GM06990 (cell line): ENCODE data around the gene SMPDL3B.
"Not testable (repeated sequence)": the region's sequence is repeated elsewhere in the genome, so short reads cannot be mapped to it uniquely, and the experiment has no call there.

Experiments
- DNase-seq: peaks from one replicate; pipeline ENCODE4 v3.0.0-alpha.2; 2011; ENCODE audit not compliant: insufficient read length; ENCODE audit errors: extremely low read depth
- H3K27me3 ChIP-seq: replicated peaks from 2 replicates; pipeline ENCODE4 v1.6.0; 2011; ENCODE audit warnings: low read length; ENCODE audit not compliant: control insufficient read depth, insufficient read depth
- H3K36me3 ChIP-seq: 2 replicates; pipeline ENCODE4 v1.5.1; 2011; ENCODE audit warnings: low read length; ENCODE audit not compliant: control insufficient read depth, insufficient read depth
- H3K4me3 ChIP-seq: replicated peaks from 2 replicates; pipeline ENCODE4 v1.5.1; 2011; ENCODE audit warnings: low read depth, mild to moderate bottlenecking, control low read depth, low read length
- TF ChIP-seq, protein P1 (sequence below): IDR thresholded peaks from 2 replicates; pipeline ENCODE4 v1.5.1; 2011; ENCODE audit warnings: low read length, control low read depth, mild to moderate bottlenecking, inconsistent platforms; ENCODE audit not compliant: insufficient read depth, poor library complexity, severe bottlenecking

Gene SMPDL3B

DNA sequence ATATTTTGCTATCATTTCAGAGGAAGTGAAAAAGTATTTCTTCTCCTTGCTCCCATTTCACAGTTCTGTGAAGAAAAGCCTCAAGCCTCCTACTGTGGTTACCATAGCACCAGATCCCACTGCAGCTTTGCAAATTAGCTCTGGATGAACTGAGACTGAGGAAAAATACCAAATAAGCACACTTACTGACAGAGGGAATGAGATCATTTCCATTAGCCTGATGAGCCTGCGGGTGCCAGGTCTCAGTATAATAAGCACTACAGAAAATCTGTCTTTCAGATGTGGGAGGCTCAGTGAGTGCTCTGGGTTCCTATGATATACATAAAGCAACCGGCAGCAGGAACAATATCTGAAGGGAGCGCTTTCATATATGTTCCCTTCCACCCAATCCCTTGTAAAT lies 46.3 kb downstream of the SMPDL3B start:
- H3K4me3 ChIP-seq = no peak overlapping the region
- H3K36me3 ChIP-seq = no peaks in the 10 kb centered on the region; the same call in none of the 2 replicates
- no peaks in the 10 kb centered on the region for H3K27me3 ChIP-seq
- DNase-seq = no peak
- TF ChIP-seq, protein P1, sequence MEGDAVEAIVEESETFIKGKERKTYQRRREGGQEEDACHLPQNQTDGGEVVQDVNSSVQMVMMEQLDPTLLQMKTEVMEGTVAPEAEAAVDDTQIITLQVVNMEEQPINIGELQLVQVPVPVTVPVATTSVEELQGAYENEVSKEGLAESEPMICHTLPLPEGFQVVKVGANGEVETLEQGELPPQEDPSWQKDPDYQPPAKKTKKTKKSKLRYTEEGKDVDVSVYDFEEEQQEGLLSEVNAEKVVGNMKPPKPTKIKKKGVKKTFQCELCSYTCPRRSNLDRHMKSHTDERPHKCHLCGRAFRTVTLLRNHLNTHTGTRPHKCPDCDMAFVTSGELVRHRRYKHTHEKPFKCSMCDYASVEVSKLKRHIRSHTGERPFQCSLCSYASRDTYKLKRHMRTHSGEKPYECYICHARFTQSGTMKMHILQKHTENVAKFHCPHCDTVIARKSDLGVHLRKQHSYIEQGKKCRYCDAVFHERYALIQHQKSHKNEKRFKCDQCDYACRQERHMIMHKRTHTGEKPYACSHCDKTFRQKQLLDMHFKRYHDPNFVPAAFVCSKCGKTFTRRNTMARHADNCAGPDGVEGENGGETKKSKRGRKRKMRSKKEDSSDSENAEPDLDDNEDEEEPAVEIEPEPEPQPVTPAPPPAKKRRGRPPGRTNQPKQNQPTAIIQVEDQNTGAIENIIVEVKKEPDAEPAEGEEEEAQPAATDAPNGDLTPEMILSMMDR = no peak

DNA sequence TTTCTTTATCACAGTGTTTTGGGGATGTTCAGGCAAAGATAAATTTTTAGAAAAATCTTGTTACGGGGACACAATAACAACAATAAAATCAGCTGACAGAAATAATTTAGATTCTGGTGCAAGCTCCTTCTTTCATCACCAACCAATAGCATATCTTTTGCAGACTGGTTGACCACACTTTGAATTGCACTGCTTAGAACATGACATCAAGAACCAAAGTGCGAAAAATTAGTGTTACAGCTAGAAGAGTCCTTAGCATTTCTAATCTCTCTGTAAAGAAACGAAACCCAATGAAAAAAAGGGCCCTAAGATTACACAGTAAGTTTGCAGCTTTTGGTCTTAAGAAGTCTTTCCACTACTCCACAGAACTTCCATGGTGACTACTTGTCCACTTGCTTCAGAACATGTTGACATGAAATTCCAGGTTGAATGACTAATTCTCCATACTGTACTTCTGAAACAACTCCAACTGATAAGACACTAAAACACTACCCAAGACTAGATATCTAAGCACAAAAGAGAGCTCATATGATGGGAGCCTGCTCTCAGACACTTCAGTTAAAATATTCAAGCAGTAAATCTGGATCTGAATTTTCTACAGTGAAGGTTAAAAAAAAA lies 56.2 kb downstream of the SMPDL3B start:
- TF ChIP-seq, protein P1 = no peak
- Histone ChIP-seq H3K4me3 (no peak overlapping the region), H3K27me3 (no peaks in the 10 kb centered on the region), H3K36me3 (peaks cover 20% of the 10 kb centered on the region)
- DNase-seq = no peak

DNA sequence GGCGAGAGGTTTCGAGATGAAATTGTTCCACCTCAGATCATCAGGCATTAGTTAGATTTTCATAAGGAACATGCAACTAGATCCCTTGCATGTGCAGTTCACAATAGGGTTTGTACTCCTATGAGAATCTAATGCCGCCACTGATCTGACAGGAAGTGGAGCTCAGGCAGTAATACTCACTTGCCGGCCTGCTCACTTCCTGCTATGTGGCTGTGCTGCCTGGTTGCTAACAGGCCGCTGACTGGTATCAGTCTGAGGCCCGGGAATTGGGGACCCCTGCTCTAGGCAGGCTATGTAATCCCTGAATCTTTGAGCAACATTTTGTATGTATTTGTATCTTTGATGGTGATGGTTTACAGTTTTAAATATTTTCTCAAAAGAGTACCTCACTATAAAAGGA lies 57.5 kb downstream of the SMPDL3B start:
- no peak overlapping the region for H3K4me3 ChIP-seq
- DNase-seq = no peak
- H3K27me3 ChIP-seq = no peaks in the 10 kb centered on the region
- H3K36me3 ChIP-seq = peaks cover 22% of the 10 kb centered on the region
- TF ChIP-seq, protein P1 = no peak

- no peaks in the 10 kb centered on the region for H3K27me3 ChIP-seq
- DNase-seq = no peak
- H3K36me3 ChIP-seq = peaks cover 22% of the 10 kb centered on the region
- TF ChIP-seq, protein P1 = no peak
- no peak overlapping the region for H3K4me3 ChIP-seq
Observed at GRCh38 chr1:27993241-27993640, 58.4 kb downstream of the SMPDL3B start.

- DNase-seq = no peak
- Histone ChIP-seq H3K36me3 (peaks cover 22% of the 10 kb centered on the region), H3K27me3 (no peaks in the 10 kb centered on the region), H3K4me3 (no peak overlapping the region)
- TF ChIP-seq, protein P1 = no peak
Observed at GRCh38 chr1:27994060-27994459, 59.3 kb downstream of the SMPDL3B start.

- not testable (repeated sequence) for H3K4me3 ChIP-seq, H3K27me3 ChIP-seq, DNase-seq
- peaks cover 21% of the 10 kb centered on the region for H3K36me3 ChIP-seq
Observed at GRCh38 chr1:27994526-27994925, 59.7 kb downstream of the SMPDL3B start.
